Retinal pigment epithelial cell (primary cell): Measurements from ENCODE around the gene HSD17B4.
"Not testable (repeated sequence)": the region's sequence is repeated elsewhere in the genome, so short reads cannot be mapped to it uniquely, and the experiment has no call there.

Experiments used
- DNase-seq: peaks from one replicate; pipeline ENCODE4 v3.0.0-alpha.2; 2010; ENCODE audit warnings: low read depth
- H3K4me3 ChIP-seq: 2 replicates; pipeline ENCODE4 v1.5.1; 2011; ENCODE audit warnings: mild to moderate bottlenecking, low read length, control low read depth, moderate library complexity
- CTCF ChIP-seq: conservative IDR thresholded peaks from 2 replicates; pipeline ENCODE4 v1.5.1; 2011; ENCODE audit warnings: low read depth, low read length, control low read depth, inconsistent platforms

Gene HSD17B4

GRCh38 chr5:119473241-119473640, 20.9 kb downstream of the HSD17B4 start:
- no peak overlapping the region for H3K4me3 ChIP-seq
- DNase-seq = no peak
- no peak for TF ChIP-seq CTCF

- no peak for TF ChIP-seq CTCF
- H3K4me3 ChIP-seq = no peak overlapping the region
- no peak for DNase-seq
Observed at GRCh38 chr5:119476341-119476740, 24.0 kb downstream of the HSD17B4 start.

GRCh38 chr5:119478781-119479180, 26.5 kb downstream of the HSD17B4 start:
- TF ChIP-seq CTCF = no peak
- DNase-seq = no peak

GRCh38 chr5:119480629-119481028, 28.3 kb downstream of the HSD17B4 start:
- DNase-seq = not testable (repeated sequence)

More at GRCh38 chr5:119478781-119479180, 26.5 kb downstream of the HSD17B4 start:
- H3K4me3 ChIP-seq = no peak overlapping the region

GRCh38 chr5:119483155-119483554, 30.9 kb downstream of the HSD17B4 start:
- H3K4me3 ChIP-seq = no peak overlapping the region
- TF ChIP-seq CTCF = no peak
- no peak for DNase-seq

More at GRCh38 chr5:119480629-119481028, 28.3 kb downstream of the HSD17B4 start:
- not testable (repeated sequence) for H3K4me3 ChIP-seq

GRCh38 chr5:119484884-119485283, 32.6 kb downstream of the HSD17B4 start:
- DNase-seq = no peak
- no peak overlapping the region for H3K4me3 ChIP-seq
- TF ChIP-seq CTCF = no peak

GRCh38 chr5:119501671-119502179, 49.4 kb downstream of the HSD17B4 start:
- no peak overlapping the region for H3K4me3 ChIP-seq
- no peak for TF ChIP-seq CTCF
- no peak for DNase-seq

- not testable (repeated sequence) for DNase-seq, H3K4me3 ChIP-seq
Observed at GRCh38 chr5:119503939-119504338, 51.6 kb downstream of the HSD17B4 start.
